WTC11 (cell line): ENCODE measurements around the gene RTBDN. TPM values are rescaled to one million over a fixed set of nuclear protein-coding genes. Genes with fewer than 3 reads are reported as not detected.
A peak's percentile ranks its signal among the peaks of the same experiment; 100 is the strongest.

Experiments used
- ATF3 ChIP-seq: sonication (generic); formaldehyde crosslinking; conservative IDR thresholded peaks from 2 replicates; pipeline ENCODE4 v1.8.1; 2022; ENCODE audit warnings: mild to moderate bottlenecking, missing genetic modification reagents
- E2F1 ChIP-seq: sonication (generic); formaldehyde crosslinking; IDR thresholded peaks from 2 replicates; pipeline ENCODE4 v1.8.0; 2022; ENCODE audit warnings: mild to moderate bottlenecking, missing genetic modification reagents
- E2F4 ChIP-seq: sonication (generic); formaldehyde crosslinking; IDR thresholded peaks from 2 replicates; pipeline ENCODE4 v1.8.1; 2022; ENCODE audit warnings: low read depth, mild to moderate bottlenecking, moderate library complexity, missing genetic modification reagents, borderline replicate concordance
- ELF4 ChIP-seq: sonication (generic); formaldehyde crosslinking; IDR thresholded peaks from 2 replicates; pipeline ENCODE4 v1.8.1; 2022; ENCODE audit warnings: low read depth, mild to moderate bottlenecking, moderate library complexity, missing genetic modification reagents
- EMX1 ChIP-seq: fragments of 250-450 bp; sonication (Bioruptor Pico); IDR thresholded peaks from 2 replicates; pipeline ENCODE4 v1.8.0; 2021; ENCODE audit warnings: mild to moderate bottlenecking
- FOXP1 ChIP-seq: sonication (generic); formaldehyde crosslinking; IDR thresholded peaks from 2 replicates; pipeline ENCODE4 v1.8.0; 2022; ENCODE audit warnings: missing genetic modification reagents, mild to moderate bottlenecking, moderate library complexity, borderline replicate concordance
- IRF1 ChIP-seq: sonication (generic); formaldehyde crosslinking; IDR thresholded peaks from 2 replicates; pipeline ENCODE4 v1.8.0; 2023; ENCODE audit warnings: missing genetic modification reagents
- IRF2 ChIP-seq: sonication (generic); formaldehyde crosslinking; IDR thresholded peaks from 2 replicates; pipeline ENCODE4 v1.8.0; 2022; ENCODE audit warnings: low read depth, missing genetic modification reagents, borderline replicate concordance
- KAT7 ChIP-seq: sonication (generic); formaldehyde crosslinking; IDR thresholded peaks from 2 replicates; pipeline ENCODE4 v1.8.1; 2023; ENCODE audit warnings: missing genetic modification reagents, mild to moderate bottlenecking, borderline replicate concordance
- MAX ChIP-seq: sonication (generic); formaldehyde crosslinking; IDR thresholded peaks from 2 replicates; pipeline ENCODE4 v1.8.0; 2022; ENCODE audit warnings: mild to moderate bottlenecking, missing genetic modification reagents
- MYBL2 ChIP-seq: sonication (generic); formaldehyde crosslinking; IDR thresholded peaks from 2 replicates; pipeline ENCODE4 v1.8.1; 2023; ENCODE audit warnings: mild to moderate bottlenecking, moderate library complexity, missing genetic modification reagents
- NFYB ChIP-seq: sonication (generic); formaldehyde crosslinking; conservative IDR thresholded peaks from 2 replicates; pipeline ENCODE4 v1.8.0; 2022; ENCODE audit warnings: low read depth, missing genetic modification reagents
- PRDM15 ChIP-seq: sonication (generic); formaldehyde crosslinking; IDR thresholded peaks from 2 replicates; pipeline ENCODE4 v1.8.0; 2022; ENCODE audit warnings: missing genetic modification reagents
- PRRX2 ChIP-seq: fragments of 250-450 bp; sonication (Bioruptor Pico); IDR thresholded peaks from 2 replicates; pipeline ENCODE4 v1.8.0; 2021; ENCODE audit warnings: mild to moderate bottlenecking
- RELA ChIP-seq: sonication (generic); formaldehyde crosslinking; IDR thresholded peaks from 2 replicates; pipeline ENCODE4 v1.8.1; 2022; ENCODE audit warnings: missing genetic modification reagents, mild to moderate bottlenecking, borderline replicate concordance
- SOX15 ChIP-seq: fragments of 250-450 bp; sonication (Bioruptor Pico); IDR thresholded peaks from 2 replicates; pipeline ENCODE4 v1.9.0; 2021; ENCODE audit warnings: mild to moderate bottlenecking
- STAT6 ChIP-seq: sonication (generic); formaldehyde crosslinking; conservative IDR thresholded peaks from 2 replicates; pipeline ENCODE4 v1.8.1; 2023; ENCODE audit warnings: mild to moderate bottlenecking, low read depth, missing genetic modification reagents, moderate library complexity
- TEAD4 ChIP-seq: sonication (generic); formaldehyde crosslinking; IDR thresholded peaks from 2 replicates; pipeline ENCODE4 v1.8.0; 2022; ENCODE audit warnings: mild to moderate bottlenecking, missing genetic modification reagents
- USF1 ChIP-seq: sonication (generic); formaldehyde crosslinking; IDR thresholded peaks from 2 replicates; pipeline ENCODE4 v1.8.0; 2022; ENCODE audit warnings: mild to moderate bottlenecking, missing genetic modification reagents
- ZNF138 ChIP-seq: sonication (generic); formaldehyde crosslinking; conservative IDR thresholded peaks from 2 replicates; pipeline ENCODE4 v1.8.1; 2022; ENCODE audit warnings: mild to moderate bottlenecking, moderate library complexity, missing genetic modification reagents
- ZNF317 ChIP-seq: sonication (generic); formaldehyde crosslinking; IDR thresholded peaks from 2 replicates; pipeline ENCODE4 v1.8.1; 2023; ENCODE audit warnings: low read depth, mild to moderate bottlenecking, moderate library complexity, missing genetic modification reagents, borderline replicate concordance
- ZNF425 ChIP-seq: fragments of 250-450 bp; sonication (Bioruptor Pico); conservative IDR thresholded peaks from 2 replicates; pipeline ENCODE4 v1.9.0; 2021; ENCODE audit warnings: mild to moderate bottlenecking
- ZSCAN18 ChIP-seq: fragments of 250-450 bp; sonication (Bioruptor Pico); IDR thresholded peaks from 2 replicates; pipeline ENCODE4 v2.1.2; 2022; ENCODE audit warnings: mild to moderate bottlenecking, moderate library complexity
- total RNA-seq: library from RNA; stranded (reverse); gene quantifications from 3 replicates; pipeline ENCODE4 v1.2.3, GENCODE V29; 2021

Gene RTBDN
- total RNA-seq, 1 experiment from 2014 or later, result 2.4 TPM

GRCh38 chr19:12806242-12807081, 27.9 kb downstream of the RTBDN start, which contains the start of gene RNASEH2A (continued):
- TF ChIP-seq E2F4 (CRISPR knock-in tag), result peak; percentile 17; the same call in 1 of the 2 replicates
- TF ChIP-seq RELA (CRISPR knock-in tag), result no peak; the same call in 1 of the 2 replicates
- TF ChIP-seq FOXP1 (CRISPR knock-in tag), result peak; percentile 61; the same call in 1 of the 2 replicates
- no peak for TF ChIP-seq ATF3 (CRISPR knock-in tag)
- no peak for TF ChIP-seq TEAD4
- 0 out of 2 replicates have a peak, but pooled peaks have one; percentile 39 for TF ChIP-seq PRDM15
- peak; percentile 95 for TF ChIP-seq MAX (CRISPR knock-in tag)
- no peak for TF ChIP-seq IRF2 (CRISPR knock-in tag)
- TF ChIP-seq ELF4, result no peak
- peak; percentile 94 for TF ChIP-seq IRF1 (CRISPR knock-in tag)
- TF ChIP-seq NFYB (CRISPR knock-in tag), result no peak
- no peak for TF ChIP-seq KAT7 (CRISPR knock-in tag)
- no peak for TF ChIP-seq PRRX2 (CRISPR knock-in tag)
- no peak for TF ChIP-seq ZSCAN18 (CRISPR knock-in tag)
- TF ChIP-seq ZNF317 (CRISPR knock-in tag), result no peak
- TF ChIP-seq E2F1 (CRISPR knock-in tag), result 0 out of 2 replicates have a peak, but pooled peaks have one; percentile 78
- TF ChIP-seq USF1 (CRISPR knock-in tag), result peak; percentile 30; the same call in 1 of the 2 replicates
- TF ChIP-seq STAT6 (CRISPR knock-in tag), result no peak
- TF ChIP-seq ZNF425 (CRISPR knock-in tag), result no peak
- no peak for TF ChIP-seq EMX1
- TF ChIP-seq MYBL2 (CRISPR knock-in tag), result no peak
- no peak for TF ChIP-seq SOX15
- no peak for TF ChIP-seq ZNF138 (CRISPR knock-in tag)
